Activated CD4-positive, alpha-beta T cell treated with anti-CD3 and anti-CD28 coated beads, Interleukin-2, amount 50 U/mL, for 4 hours (primary cell): Measurements from ENCODE around the gene PRDM16.

Experiments used
- DNase-seq, 2 experiments: peaks; one replicate each; pipeline ENCODE4 v3.0.0-alpha.2; 2020

PRDM16 gene

GRCh38 chr1:3190256-3191041, 121.4 kb downstream of the PRDM16 start:
- no peak for DNase-seq

GRCh38 chr1:3192361-3192760, 123.4 kb downstream of the PRDM16 start:
- no peak for DNase-seq

- DNase-seq, result no peak
Observed at GRCh38 chr1:3192825-3193224, 123.8 kb downstream of the PRDM16 start.

GRCh38 chr1:3193811-3194210, 124.8 kb downstream of the PRDM16 start:
- no peak for DNase-seq

- DNase-seq, result no peak
Observed at GRCh38 chr1:3194760-3195479, 125.9 kb downstream of the PRDM16 start.

GRCh38 chr1:3195480-3195815, 126.4 kb downstream of the PRDM16 start:
- DNase-seq, result no peak

GRCh38 chr1:3195966-3196515, 127.0 kb downstream of the PRDM16 start:
- no peak for DNase-seq

GRCh38 chr1:3196577-3197245, 127.7 kb downstream of the PRDM16 start:
- no peak for DNase-seq

GRCh38 chr1:3197781-3198316, 128.8 kb downstream of the PRDM16 start:
- no peak for DNase-seq

GRCh38 chr1:3198371-3199271, 129.6 kb downstream of the PRDM16 start:
- DNase-seq, result no peak

- no peak for DNase-seq
Observed at GRCh38 chr1:3204725-3205124, 135.7 kb downstream of the PRDM16 start.

GRCh38 chr1:3205815-3206214, 136.8 kb downstream of the PRDM16 start:
- DNase-seq, result no peak

GRCh38 chr1:3206696-3207095, 137.7 kb downstream of the PRDM16 start:
- DNase-seq, result no peak

- DNase-seq, result no peak
Observed at GRCh38 chr1:3207217-3207848, 138.3 kb downstream of the PRDM16 start.

GRCh38 chr1:3208819-3209200, 139.8 kb downstream of the PRDM16 start:
- no peak for DNase-seq

GRCh38 chr1:3209201-3209600, 140.2 kb downstream of the PRDM16 start:
- DNase-seq, result no peak

- DNase-seq, result no peak
Observed at GRCh38 chr1:3211582-3212375, 142.8 kb downstream of the PRDM16 start.

- no peak for DNase-seq
Observed at GRCh38 chr1:3212453-3213355, 143.7 kb downstream of the PRDM16 start.

- DNase-seq, result no peak
Observed at GRCh38 chr1:3213730-3214129, 144.7 kb downstream of the PRDM16 start.
